Fibroblast of lung (primary cell): ENCODE results near the gene PDE9A. TPM values are rescaled to one million over a fixed set of nuclear protein-coding genes. Genes with fewer than 3 reads are reported as not detected.

Source experiments
- DNase-seq, 2 donors: peaks; one replicate each; pipeline versions ENCODE4 v3.0.0 to v3.0.0-alpha.2; 2010; ENCODE audit warnings: low read depth in 2 of 2
- H2AFZ ChIP-seq: 2 replicates; pipeline ENCODE4 v1.5.1; 2012; ENCODE audit warnings: low read length, control low read depth, inconsistent platforms
- H3K27ac ChIP-seq: 2 replicates; pipeline ENCODE4 v1.5.1; 2011; ENCODE audit warnings: low read length, control low read depth; ENCODE audit not compliant: insufficient read depth
- H3K27me3 ChIP-seq: 2 replicates; pipeline ENCODE4 v1.5.1; 2011; ENCODE audit warnings: mild to moderate bottlenecking, low read length; ENCODE audit not compliant: control insufficient read depth, insufficient read depth
- H3K36me3 ChIP-seq: 2 replicates; pipeline ENCODE4 v1.5.1; 2011; ENCODE audit warnings: low read length; ENCODE audit not compliant: control insufficient read depth, insufficient read depth
- H3K4me1 ChIP-seq: 2 replicates; pipeline ENCODE4 v1.5.1; 2011; ENCODE audit warnings: low read length; ENCODE audit not compliant: control insufficient read depth, insufficient read depth; ENCODE audit errors: extremely low read depth
- H3K4me2 ChIP-seq: 2 replicates; pipeline ENCODE4 v1.5.1; 2011; ENCODE audit warnings: low read length, control low read depth; ENCODE audit not compliant: insufficient read depth; ENCODE audit errors: extremely low read depth
- H3K4me3 ChIP-seq, 4 experiments: fragments of 200-600 bp in 1 of 4; sonication (generic) in 1 of 4; replicated peaks in 1 of 4; 2 replicates each; pipeline ENCODE4 v1.5.1; 2011 to 2016; ENCODE audit warnings: low read length in 4 of 4, low read depth in 3 of 4, mild to moderate bottlenecking in 3 of 4, control low read depth in 2 of 4, inconsistent platforms in 1 of 4, mixed read lengths in 1 of 4; ENCODE audit not compliant: insufficient read depth in 1 of 4; ENCODE audit errors: control extremely low read depth in 1 of 4
- H3K79me2 ChIP-seq: 2 replicates; pipeline ENCODE4 v1.5.1; 2012; ENCODE audit warnings: mild to moderate bottlenecking, low read length, inconsistent platforms; ENCODE audit not compliant: control insufficient read depth, insufficient read depth
- H3K9ac ChIP-seq: 2 replicates; pipeline ENCODE4 v1.5.1; 2011; ENCODE audit warnings: mild to moderate bottlenecking, low read length, control low read depth; ENCODE audit not compliant: insufficient read depth
- H3K9me3 ChIP-seq: 2 replicates; pipeline ENCODE4 v1.5.1; 2012; ENCODE audit warnings: low read depth, low read length; ENCODE audit not compliant: control insufficient read depth, insufficient read depth
- H4K20me1 ChIP-seq: 2 replicates; pipeline ENCODE4 v1.5.1; 2011; ENCODE audit warnings: low read length; ENCODE audit not compliant: control insufficient read depth, insufficient read depth; ENCODE audit errors: extremely low read depth
- CTCF ChIP-seq, 2 donors: IDR thresholded peaks in 1 of 2; conservative IDR thresholded peaks in 1 of 2; 1 replicate in 1 of 2; 2 replicates in 1 of 2; pipeline ENCODE4 v1.5.1; 2011 to 2012; ENCODE audit warnings: low read length in 2 of 2, control low read depth in 1 of 2, inconsistent platforms in 1 of 2, low read depth in 1 of 2, mild to moderate bottlenecking in 1 of 2
- EZH2 ChIP-seq: IDR thresholded peaks from 2 replicates; pipeline ENCODE4 v1.5.1; 2012; ENCODE audit warnings: low read length, control low read depth, mild to moderate bottlenecking; ENCODE audit errors: missing control alignments
- polyA plus RNA-seq, 2 donors: library from polyadenylated mRNA; depleted of rRNA in 1 of 2; stranded (reverse) in 1 of 2; unstranded in 1 of 2; fragments of >200 nt; gene quantifications; 2 replicates each; pipeline ENCODE4 v1.2.1, GENCODE V29; 2011 to 2012; ENCODE audit warnings: missing spikeins in 1 of 2
- total RNA-seq: library from RNA; depleted of rRNA; stranded (reverse); fragments of >200 nt; gene quantifications from 2 replicates; pipeline ENCODE4 v1.2.1, GENCODE V29; 2014

The PDE9A gene
- total and polyA plus RNA-seq, 2 donors (not counting 1 experiment from before 2014, with no cell fraction given), result 1.8 to 4.4 TPM

DNA sequence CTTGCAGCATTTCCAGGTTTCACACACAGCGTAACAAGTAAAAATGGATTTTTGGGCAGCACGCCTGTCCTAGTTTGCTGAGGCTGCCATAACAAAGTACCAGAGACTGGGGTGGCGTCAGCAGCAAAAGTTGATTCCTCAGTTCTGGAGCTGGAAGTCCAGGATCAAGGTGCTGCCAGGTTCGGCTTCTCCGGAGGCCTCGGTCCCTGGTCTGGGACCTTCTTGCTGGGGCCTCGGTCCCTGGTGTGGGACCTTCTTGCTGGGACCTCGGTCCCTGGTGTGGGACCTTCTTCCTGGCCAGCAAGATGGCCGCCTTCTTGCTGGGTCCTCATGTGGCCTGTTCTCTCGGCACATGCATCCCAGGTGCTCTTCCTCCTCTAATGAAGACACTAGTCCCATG is 104.0 kb downstream of the PDE9A start:
- no peaks in the 10 kb centered on the region for H3K36me3 ChIP-seq
- no peaks in the 10 kb centered on the region for H3K27me3 ChIP-seq
- no peak overlapping the region for H3K27ac ChIP-seq
- H3K79me2 ChIP-seq, result no peaks in the 10 kb centered on the region
- DNase-seq, result no peak
- H2AFZ ChIP-seq, result no peak overlapping the region
- H3K9me3 ChIP-seq, result no peaks in the 10 kb centered on the region
- no peaks in the 10 kb centered on the region for H3K4me1 ChIP-seq
- no peak overlapping the region for H3K4me2 ChIP-seq
- H4K20me1 ChIP-seq, result no peaks in the 10 kb centered on the region
- H3K9ac ChIP-seq, result no peak overlapping the region
- no peak for TF ChIP-seq EZH2
- TF ChIP-seq CTCF (conservative IDR thresholded peaks at IDR 0.05 in 1 of 2, IDR thresholded peaks at IDR 0.05 in 1 of 2; ENCODE audit: low read depth in 1 of 2, low read length in 2 of 2), result no peak
- no peak overlapping the region for H3K4me3 ChIP-seq

- Histone ChIP-seq H3K4me2 (no peak overlapping the region), H3K4me1 (no peaks in the 10 kb centered on the region), H3K36me3 (no peaks in the 10 kb centered on the region), H4K20me1 (no peaks in the 10 kb centered on the region), H2AFZ (no peak overlapping the region), H3K27me3 (no peaks in the 10 kb centered on the region), H3K27ac (no peak overlapping the region), H3K9ac (no peak overlapping the region), H3K9me3 (no peaks in the 10 kb centered on the region), H3K4me3 (no peak overlapping the region), H3K79me2 (no peaks in the 10 kb centered on the region)
- no peak for DNase-seq
- TF ChIP-seq CTCF (conservative IDR thresholded peaks at IDR 0.05 in 1 of 2, IDR thresholded peaks at IDR 0.05 in 1 of 2; ENCODE audit: low read depth in 1 of 2, low read length in 2 of 2) (no peak), EZH2 (no peak)
Observed at GRCh38 chr21:42757826-42758655, 104.6 kb downstream of the PDE9A start.

DNA sequence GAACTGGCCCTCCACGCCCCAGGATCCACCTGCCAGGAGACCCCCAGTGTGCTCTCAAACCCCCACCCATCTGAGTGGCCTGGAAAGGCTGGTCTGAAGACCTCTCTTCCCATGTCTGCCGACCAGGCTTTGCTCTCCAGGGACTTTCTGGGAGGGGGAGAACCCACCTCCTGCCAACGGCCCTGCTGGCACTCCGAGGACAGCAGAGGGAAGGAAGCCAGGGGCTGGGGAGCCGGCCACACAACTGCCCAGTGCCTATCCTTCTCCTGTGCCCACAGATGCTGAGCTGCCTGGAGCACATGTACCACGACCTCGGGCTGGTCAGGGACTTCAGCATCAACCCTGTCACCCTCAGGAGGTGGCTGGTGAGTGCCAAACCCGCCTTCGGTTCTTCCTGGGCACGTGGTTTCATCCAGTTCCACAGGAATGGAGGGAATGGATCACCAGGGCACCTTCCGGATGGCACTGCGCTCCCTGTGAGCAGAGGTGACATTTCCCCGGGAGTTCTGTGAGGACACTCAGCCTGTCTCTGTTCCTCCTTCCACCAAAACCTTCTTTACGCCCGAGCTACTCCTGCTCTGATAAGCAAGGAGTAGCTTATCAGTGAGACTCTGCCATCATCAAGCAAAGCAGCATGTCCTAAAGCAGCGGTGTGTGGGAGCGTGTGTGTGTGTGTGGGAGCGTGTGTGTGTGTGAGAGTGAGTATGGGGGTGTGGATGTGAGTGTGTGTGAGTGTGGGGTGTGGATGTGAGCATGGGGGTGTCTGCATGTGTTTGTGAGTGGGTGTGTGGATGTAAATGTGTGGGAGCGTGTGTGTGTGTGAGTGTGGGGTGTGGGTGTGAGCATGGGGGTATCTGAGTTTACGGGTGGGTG is 105.5 kb downstream of the PDE9A start:
- DNase-seq, result no peak
- Histone ChIP-seq H3K27me3 (no peaks in the 10 kb centered on the region), H3K9ac (no peak overlapping the region), H2AFZ (no peak overlapping the region), H3K79me2 (no peaks in the 10 kb centered on the region), H3K36me3 (no peaks in the 10 kb centered on the region), H3K4me2 (no peak overlapping the region), H3K4me1 (no peaks in the 10 kb centered on the region), H3K4me3 (no peak overlapping the region), H3K9me3 (no peaks in the 10 kb centered on the region), H4K20me1 (no peaks in the 10 kb centered on the region), H3K27ac (no peak overlapping the region)
- TF ChIP-seq EZH2 (no peak), CTCF (conservative IDR thresholded peaks at IDR 0.05 in 1 of 2, IDR thresholded peaks at IDR 0.05 in 1 of 2; ENCODE audit: low read depth in 1 of 2, low read length in 2 of 2) (no peak)
